DMS153 treated with DMSO at 0.1 percent for 48 hours (cell line): Measurements from ENCODE around the gene MKKS.

Experiments used
- DNase-seq: peaks from one replicate; lab custom pipeline; 2025; ENCODE audit not compliant: unreplicated experiment; lab: John Stamatoyannopoulos, UW

The MKKS gene

DNA sequence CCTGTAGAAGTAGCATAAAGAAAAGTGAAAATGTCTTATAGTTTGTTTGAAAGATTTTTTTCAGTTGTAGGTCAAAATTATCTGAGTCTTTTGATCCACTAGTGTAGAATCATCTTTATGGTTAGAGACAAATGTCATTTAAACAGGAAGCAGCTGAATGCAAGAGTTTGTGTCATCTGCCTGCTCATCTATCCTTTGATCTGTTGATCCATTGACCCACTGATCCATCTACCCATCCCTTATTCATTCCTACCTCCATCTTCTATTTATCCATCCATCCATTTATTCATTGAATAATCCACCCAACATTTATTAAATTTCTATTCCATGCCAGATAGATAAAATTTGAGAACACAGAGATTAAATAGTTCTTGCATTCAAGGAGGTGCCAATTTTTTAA, 62.6 kb downstream of the MKKS start:
- DNase-seq, result no peak

DNA sequence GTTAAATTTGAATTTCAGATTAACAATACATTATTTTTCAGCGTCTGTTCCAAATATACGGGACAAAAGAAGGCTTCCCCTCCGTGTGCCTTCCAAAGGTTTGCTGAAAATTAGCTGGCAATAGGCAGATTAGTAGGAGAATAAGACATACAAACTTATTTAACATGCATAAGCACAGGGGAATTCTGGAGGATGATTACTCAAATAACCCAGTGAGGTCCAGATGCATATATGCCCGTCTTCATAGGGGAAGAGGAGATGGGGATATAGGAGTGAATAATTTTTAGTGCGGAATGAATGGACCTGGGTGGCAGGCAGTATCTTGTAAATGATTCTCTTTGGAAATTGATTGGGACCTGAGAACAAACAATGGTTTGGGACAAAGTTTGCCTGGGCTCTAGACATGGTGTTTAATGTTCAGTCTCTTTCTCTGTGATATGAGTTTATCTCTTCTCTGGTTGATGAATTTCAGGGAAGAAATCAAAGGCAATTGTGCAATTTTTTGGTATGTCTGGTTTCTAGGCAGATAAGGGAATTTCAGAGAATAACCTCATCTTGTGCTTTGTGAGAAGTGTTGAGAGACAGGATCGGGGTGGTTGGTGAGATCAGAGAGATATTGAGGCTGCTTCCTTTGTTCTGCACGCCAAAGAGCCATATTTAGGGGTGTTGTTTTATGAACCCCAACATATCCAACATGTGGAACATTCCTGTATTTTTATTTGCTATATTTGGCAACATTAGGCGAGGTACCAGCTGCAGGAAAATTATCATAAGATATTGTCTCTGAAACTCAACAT, 63.7 kb downstream of the MKKS start:
- DNase-seq, result no peak

DNA sequence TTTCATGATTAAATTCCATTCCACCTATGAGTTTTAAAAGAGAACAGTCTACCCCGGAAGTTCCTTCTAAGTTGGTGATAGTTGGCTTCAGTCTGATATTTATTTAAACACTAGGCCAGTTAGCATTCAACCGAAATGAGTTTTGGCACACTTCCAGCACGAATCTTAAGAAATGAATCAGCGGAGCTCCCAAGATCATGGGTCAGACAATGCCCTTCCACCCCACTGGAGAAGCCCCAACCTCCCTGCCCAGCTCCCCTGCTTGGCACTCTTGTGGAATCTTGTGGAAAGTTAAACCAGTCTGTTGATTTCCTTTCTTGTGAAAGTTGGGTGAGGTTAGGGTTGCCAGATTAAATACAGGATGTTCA, 64.3 kb downstream of the MKKS start:
- DNase-seq, result no peak

DNA sequence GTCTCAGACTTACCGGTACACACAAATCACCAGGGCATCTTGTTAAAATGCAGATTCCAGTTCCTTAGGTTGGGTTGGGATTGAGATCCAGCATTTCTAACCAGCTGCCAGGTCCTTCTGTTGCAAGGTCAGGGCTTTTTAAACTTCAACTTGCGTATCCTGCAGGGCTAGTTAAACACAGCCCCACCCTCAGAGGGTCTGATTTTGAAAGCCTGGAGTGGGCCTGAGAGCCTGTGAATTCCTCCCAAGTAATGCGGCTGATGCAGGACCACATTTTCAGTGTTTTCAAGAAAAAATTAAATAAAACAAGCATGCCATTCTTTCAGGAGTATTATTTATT, 65.3 kb downstream of the MKKS start:
- no peak for DNase-seq

DNA sequence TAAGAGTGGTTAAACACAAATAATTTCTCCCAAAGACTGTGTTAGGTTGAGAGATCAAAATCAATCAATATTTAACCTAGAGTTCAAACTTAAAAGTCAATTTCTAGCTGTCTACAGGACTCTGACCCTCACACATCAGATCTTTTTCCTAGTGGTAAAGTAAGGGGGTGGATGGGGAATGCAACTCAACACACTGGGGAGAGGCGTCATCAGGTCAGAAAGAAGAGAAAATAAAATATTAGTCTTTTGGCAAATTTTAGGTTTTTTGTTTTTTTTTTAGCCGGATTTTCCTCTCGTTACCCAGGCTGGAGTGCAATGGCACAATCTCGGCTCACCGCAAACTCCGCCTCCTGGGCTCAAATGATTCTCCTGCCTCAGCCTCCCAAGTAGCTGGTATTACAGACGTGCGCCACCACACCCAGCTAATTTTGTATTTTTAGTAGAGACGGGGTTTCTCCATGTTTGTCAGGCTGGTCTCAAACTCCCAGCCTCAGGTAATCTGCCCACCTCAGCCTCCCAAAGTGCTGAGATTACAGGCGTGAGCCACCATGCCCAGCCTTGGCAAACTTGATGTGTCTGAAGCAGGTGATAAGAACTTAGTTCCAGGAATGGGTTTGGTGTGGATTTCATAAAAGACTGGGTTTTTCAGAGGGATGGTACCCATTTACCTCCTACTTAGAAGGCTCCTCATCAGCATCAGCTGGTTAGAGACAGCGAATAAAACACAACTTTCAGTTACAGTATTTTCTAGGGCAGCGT, 65.9 kb downstream of the MKKS start:
- DNase-seq, result no peak

DNA sequence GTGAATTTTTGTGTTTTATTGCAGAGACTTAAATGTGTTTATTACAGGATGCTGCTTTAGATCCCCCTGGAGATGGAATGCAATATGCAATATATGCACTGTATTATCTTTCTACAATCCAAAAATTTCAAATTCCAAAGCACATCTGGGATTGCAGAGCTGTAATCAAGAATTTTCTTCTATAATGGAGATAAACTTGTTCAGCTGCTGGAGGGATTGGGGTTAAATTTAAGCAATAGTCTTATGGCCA, 66.4 kb downstream of the MKKS start:
- DNase-seq, result no peak

DNA sequence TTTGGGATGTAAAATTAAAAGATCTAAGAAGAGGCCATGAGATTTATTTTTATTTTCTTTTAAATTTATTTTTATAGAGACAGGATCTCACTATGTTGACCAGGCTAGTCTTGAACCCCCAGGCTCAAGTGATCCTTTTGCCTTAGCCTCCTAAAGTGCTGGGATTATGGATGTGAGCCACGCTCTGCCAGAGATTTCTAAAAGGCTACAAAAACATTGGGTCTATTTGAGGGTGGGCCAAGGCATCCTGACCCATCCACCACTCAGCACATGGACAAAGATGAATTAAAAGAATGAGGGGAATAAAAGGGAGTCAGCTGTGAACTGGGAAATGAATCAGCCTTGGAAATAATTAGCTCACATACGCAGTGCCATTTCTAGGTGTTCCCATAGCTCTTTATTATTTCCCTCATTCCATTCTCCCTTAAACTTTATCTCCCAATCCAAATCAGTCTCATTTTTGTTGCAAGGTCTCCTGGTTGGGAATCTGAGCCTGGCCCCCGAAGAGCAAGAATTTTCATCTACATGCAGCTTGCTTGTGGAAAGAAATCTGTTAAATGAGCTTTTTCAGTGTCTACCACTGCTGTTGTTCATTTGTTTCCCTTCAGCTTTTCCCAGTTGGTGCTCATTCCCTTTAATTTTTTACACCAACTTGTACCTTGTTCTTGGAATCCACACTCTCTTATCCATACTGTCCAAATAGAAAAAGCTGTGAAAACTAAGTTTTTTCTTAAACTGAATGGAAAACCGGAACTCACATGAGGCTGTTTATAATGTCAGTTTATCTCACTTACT, 66.9 kb downstream of the MKKS start:
- no peak for DNase-seq

DNA sequence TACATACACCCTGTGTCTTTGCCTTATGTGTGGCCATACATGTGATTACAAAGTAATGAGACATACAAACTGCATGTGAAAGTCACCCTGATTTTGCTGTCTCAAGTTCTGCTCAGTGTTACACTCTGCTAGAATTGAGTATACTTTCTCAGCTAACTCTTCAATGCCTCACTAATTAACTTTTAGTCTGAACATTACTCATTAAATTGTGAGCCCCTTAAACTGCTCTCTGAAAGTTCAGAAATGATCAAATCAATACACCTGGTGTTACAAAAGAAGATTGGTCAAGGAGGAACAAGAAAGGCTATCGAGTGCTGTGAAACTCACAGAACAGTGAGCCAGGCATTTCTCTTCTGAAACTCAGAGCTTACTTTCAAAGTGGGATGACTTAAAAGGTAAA, 71.3 kb downstream of the MKKS start:
- DNase-seq, result no peak

DNA sequence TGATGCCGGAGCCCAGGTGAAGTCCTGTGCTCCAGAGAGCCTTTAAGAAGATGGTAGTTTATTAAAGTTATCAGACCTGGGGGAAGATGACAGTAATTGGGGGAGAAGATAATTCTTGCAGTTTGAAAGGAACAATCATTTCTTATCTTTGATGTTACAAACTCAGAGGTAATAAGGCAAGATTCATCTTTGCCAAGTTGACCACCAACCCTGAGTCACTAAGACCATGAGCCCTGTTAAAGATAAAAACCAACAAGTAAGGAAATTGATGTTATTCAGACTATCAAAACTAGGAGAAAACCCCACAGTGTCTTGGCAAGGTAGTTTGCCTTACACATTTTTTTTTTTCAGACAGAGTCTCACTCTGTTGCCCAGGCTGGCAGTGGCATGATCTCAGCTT, 73.1 kb downstream of the MKKS start:
- DNase-seq, result no peak

DNA sequence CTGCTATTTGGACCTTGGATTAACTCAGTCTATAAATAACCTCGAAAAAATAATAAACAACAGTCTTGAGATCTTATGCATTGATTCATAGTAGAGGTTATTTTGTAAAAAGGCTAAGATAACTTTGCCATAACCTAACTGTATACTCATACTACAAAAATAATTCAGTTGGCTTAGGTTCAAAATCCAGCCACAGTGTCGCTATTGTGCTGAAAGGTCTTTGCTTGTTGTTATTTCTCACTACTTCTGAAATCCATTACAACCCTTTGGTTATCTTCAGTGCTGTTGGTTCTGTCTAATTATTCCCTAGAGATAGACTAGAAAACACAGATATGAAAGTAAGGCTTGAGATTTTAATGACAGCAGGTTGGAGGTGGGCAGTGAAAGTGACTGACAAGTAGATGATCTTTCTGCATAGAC, 74.4 kb downstream of the MKKS start:
- DNase-seq, result no peak

DNA sequence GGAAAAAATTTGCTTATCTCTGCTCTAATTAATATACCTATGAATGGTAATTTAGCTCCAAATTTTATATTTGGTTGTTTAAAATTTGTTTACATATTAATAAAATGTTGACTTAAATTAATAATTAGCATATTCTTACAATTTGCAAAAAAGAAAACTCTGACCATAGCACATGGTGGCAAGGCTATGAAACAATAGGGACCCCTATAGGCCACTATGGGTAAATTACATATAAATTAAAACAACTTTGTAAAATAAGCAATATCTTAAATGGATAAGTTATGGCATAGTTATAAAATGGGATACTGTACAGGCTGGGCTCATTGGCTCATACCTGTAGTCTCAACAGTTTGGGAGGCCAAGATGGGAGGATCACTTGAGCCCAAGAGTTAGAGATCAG, 76.0 kb downstream of the MKKS start:
- DNase-seq, result no peak

DNA sequence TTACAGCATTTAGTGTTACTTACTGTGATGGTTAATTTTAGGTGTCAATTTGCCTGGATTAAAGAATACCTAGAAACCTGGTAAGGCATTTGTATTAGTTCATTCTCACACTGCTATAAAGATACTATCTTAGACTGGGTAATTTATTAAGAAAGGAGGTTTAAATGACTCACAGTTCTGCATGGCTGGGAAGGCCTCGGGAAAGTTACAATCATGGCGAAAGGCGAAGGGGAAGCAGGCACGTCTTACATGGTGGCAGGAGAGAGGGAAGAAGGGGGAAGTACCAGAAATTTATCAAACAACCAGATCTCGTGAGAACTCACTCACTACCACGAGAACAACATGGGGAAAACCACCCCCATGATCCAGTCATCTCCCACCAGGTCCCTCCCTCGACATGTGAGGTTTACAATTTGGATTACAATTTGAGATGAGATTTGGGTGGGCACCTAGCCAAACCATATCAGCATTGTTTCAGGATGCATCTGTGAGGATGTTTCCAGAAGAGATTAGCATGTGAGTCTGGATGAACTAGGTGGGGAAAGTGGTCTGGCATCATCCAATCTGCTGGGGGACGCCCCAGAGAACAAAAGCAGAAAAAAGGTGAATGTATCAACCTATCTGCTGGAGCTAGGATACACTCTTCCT, 76.8 kb downstream of the MKKS start:
- DNase-seq, result no peak

DNA sequence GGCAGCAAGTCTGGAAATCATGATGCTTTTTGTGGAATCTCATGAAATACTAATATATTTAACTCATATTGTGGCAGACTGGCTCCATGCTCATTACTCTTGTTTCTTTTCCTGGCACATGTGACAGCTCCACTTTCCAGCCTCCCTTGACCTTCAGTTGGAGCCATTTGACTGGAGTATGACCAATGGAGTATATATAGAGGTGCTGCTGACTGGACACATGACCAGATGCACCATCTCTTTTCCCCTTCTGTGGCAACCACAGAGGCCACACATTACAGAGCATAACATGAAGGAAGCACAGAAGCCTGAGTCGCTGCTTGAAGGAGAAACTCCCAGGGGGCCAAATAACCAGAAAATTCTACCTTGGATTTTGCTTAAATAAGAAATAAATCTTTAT, 77.4 kb downstream of the MKKS start:
- no peak for DNase-seq

DNA sequence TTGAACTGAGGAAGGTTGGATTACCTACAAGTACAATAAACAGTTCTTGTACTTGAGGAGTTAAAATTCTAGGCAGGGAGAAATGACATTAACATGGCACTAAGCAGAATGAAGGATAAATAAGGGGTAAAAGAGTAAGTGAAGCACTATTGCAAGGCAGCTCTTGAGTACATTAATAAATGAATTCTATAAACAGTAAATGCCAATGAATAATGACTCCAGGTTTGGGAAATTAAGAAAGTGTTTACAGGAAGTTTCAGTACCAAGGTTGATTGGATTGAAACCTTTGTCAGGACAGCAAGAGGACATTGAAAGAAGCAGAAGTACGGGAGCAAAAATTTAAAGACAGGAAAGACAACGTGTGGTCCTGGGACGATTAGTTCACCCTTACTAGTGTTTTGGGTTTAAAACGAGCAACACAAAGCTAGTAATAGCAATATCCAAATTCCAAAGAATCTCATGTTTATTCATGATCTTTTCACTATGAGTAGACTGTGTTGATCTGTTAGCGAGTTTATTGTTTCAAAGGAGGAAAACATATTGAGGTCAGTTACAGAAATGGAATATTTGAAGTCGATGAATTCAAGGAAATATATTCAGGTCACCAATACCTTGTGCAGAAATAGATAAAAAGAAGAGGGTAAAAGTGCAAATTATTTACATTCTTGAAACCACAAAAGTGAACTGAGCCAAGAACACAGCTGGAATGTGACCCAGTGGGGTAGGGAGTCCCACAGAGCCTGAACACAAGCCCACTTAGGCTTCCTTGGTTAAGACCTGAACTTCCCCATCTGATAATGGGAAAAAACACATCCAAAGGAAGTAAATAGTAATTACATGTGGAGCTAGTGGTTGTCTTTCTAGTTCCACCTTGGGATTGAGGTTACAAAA, 80.8 kb downstream of the MKKS start:
- DNase-seq, result no peak
